NCI-H526 (cell line): ENCODE measurements around the gene CREB3.

Source experiments
- DNase-seq, 2 experiments: peaks; one replicate each; lab custom pipeline; 2025; lab: John Stamatoyannopoulos, UW

Gene CREB3

DNA sequence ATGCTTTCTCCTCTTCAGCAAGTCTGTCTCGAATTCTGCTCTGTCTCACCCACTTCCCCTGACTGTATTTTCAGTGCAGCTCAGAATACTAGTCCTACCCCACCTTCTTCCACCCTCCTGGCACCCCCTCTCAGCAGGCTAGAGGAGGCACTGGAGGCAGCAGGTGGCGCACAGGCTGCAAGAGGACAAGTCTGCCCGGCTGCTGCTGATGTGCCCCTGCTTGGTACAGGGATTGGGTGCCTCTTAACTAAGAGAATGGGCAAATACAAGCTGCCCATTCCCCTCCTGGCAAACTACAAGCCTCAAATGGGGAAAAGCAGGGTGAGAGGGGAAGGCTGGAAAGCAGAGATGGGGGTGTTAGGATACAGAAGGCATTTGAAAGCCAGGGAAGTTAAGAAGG lies 5.5 kb upstream of the CREB3 start:
- peak in 1 of 2 experiments; percentile 16 for DNase-seq

DNA sequence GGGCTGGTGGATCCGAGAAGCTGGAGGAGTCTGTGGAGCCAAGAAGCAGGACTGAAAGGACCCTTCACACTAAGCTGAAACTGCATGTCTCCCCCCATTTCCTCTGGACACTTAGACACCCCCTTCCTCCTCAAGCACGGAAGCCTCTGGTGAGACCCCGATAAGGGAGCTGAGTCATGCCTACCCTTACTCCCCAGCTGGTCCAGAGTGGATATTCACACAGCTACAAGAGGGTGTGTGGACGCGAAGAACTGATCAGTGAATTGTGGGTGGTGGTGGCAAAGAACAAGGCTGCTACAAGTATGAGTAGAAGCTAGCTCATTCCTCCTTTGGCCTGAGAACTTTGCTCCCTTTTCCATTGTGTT lies 4.8 kb upstream of the CREB3 start:
- DNase-seq: no peak

DNA sequence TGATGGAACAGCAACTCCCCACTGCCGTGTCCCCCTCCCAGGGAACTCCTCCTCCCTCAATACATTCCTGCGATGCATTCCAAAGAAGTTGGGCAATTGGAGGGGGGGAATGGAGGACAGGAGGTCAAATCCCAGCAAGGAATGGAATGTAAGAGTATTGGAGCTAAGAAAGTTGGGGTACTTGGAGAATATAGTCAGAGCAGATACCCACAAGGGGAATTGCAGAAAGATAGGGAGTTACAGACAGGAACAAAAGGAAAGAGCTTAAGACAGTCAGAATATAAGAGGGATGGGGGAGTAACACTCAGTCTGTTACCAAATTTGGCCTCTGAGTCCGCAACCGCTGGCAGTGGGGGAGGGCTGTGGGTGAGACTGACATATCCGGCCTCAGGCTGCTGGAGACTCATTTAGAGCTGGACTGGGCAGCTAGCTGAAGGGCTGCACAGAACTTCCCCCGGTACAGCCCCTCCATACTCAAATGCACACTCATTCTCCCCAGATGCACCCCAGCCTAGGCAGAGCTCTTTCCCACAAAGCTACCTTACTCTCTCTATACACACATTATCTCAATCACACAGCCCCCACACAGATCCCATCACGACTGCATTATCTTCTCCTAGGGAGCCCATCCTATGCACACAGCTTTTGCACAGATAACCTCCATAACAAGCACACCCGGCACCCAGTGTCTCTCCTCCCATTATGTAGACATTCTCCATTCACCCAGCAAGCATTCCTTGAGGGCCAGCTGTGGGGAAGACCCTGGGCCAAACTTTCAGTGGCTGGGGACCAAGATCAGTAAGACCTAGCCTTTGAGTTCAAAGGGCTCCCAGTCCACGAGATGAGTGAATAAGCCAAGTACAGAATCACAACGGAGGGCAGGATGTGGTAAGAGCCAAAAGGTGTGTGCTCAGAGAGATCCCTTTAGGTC lies 4.2 kb upstream of the CREB3 start:
- no peak for DNase-seq

DNA sequence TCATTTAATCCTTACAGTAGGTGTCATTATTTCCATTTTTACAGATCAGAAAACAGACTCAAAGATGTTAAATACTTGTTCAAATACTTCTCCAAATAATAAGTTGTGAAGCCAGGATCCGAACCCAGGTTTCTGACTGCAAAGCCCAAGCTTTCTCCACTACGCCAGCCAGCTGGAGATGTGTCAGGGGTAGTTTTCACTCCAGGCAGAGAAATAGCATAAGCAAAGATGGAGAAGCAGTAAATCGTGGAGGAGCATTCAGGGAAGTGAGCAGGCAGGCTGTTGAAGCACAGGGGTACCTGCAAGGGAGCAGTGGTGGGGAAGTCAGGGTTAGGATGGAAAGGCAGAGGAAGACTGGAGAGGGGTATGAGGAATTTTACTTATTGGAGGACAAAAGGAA lies 3.4 kb upstream of the CREB3 start:
- DNase-seq: no peak

DNA sequence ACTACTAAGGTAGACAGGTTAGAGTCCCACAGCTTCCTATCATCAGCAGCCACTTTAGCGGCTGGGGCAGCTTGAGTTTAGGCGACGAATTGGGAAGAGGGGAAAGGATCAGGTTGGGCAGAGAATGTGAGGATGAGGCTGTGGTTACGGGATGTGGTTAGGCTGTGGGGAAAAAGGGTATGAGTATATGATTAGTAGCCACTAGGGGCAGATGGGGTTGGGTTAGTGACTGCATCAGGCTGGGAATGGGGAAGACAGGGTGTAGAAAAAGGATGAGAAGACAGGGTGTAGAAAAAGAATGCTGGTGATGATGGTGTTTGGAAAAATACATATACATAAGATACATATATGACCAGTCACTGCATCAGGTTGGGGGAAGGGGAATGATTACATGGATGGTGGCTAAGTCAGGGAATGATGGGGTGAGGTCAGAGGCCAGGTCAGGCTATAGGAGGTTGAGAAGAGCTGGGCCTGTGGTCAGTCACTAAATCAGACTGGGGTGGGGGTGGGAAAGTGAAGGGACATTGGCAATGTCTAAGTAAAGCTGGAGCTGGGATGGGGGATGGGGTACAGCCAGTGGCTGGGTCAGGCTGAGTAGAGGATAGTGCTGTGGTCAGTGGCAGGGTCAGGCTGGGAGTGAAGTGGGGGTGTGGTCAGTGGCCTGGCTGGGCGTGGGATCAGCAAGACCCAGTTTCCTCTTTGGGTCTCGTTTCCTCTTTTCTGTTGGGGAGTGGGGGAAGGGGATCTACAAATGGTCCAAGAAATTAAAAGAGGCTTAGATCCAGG lies 2.6 kb upstream of the CREB3 start:
- DNase-seq: peak; percentile 39 to 62

DNA sequence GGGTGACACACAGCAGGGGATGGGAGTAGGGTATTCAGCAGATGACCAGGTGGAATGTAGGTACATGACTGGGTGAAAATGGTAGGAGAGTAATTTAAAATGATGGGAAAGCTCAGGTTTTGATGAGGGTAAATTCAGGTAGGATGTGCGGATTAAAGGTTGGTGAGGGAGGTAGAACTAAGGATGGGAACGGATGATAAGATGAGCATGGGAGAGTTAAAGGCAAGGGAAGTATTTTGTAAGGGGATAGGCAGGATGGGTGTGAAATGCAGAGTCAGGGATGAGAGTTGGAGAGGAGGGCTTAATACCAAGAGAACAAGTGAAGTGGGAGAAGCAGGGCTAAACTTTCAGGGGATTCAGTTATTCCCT lies 2.0 kb upstream of the CREB3 start:
- DNase-seq: no peak

DNA sequence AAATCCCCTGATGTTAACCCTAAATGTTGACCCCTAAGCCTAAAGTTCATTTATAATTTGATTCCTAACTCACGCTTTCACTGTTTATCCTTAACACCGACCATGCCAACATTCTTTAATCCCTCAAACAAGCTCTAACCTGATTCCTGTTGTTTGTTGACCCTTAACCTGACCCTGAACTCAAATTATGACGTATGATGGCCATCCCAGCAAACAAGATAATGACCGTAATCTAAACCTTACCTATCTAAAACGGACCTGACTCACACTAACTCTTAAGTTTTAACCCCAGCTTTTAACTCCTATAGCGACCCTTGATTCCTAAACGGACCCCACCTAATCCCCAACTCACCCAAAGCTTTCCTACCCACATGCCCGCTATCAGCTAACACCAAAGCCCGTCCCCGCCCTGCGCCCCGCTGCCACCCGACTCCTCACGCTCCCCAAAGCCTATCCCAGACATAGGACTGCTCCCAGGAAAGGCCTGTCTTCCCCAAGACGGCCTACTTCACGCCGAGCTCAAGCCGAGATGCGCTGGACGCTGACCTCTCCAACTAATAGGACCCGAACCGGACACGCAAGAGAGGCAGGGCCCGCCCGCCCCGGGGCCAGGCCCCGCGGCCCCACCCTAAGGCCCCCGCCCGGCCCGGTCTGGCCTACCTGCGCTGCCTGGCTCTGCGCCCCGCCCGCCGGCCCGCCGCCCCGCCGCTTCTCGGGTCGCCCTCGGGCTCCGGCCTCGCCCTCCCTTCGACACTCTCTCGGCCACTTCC lies 866 bp upstream of the CREB3 start:
- DNase-seq: peak in 1 of 2 experiments; percentile 62

DNA sequence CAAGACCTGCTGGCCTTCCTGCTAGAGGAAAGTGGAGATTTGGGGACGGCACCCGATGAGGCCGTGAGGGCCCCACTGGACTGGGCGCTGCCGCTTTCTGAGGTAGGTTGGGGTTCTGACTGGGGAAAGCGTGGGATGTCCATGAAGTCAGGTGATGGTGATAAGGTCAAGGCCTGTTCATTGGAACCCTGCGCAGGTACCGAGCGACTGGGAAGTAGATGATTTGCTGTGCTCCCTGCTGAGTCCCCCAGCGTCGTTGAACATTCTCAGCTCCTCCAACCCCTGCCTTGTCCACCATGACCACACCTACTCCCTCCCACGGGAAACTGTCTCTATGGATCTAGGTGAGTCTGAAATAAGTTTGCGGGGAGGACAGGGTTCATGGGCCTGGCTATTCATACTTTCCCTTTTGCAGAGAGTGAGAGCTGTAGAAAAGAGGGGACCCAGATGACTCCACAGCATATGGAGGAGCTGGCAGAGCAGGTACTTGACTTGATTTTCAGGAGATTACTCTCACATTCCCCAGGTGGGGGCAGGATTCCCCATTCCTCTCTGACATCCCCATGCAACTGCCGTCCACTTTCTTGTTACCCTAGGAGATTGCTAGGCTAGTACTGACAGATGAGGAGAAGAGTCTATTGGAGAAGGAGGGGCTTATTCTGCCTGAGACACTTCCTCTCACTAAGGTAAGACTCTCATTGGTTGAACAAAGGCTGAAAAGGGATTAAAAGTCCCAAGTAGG lies 505 bp downstream of the CREB3 start:
- peak; percentile 59 to 70 for DNase-seq

DNA sequence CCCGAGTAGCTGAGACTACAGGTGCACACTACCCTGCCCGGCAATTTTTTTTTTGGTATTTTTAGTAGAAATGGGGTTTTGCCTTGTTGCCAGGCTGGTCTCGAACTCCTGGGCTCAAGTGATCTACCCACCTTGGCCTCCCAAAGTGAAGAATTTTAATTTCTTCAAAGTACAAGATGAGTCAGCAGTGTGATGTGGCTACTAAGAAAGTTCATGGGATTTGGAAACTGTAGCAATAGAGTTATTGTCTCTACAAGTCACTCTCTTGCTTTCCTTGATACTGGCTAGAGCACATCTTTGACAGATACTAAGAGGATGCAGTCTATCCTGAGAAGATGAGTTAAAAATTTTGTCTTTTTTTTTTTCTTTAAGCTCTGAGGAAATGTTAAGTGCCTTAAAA lies 1.6 kb downstream of the CREB3 start:
- no peak for DNase-seq

DNA sequence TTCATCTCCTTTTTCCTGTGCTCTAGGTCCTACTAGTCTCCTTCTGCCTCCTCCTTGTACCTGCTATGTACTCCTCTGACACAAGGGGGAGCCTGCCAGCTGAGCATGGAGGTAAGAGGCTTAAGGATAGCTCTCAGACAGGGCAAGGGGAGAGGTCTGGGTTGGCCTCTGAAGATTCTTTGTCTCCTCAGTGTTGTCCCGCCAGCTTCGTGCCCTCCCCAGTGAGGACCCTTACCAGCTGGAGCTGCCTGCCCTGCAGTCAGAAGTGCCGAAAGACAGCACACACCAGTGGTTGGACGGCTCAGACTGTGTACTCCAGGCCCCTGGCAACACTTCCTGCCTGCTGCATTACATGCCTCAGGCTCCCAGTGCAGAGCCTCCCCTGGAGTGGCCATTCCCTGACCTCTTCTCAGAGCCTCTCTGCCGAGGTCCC lies 3.8 kb downstream of the CREB3 start:
- peak; percentile 57 to 70 for DNase-seq

DNA sequence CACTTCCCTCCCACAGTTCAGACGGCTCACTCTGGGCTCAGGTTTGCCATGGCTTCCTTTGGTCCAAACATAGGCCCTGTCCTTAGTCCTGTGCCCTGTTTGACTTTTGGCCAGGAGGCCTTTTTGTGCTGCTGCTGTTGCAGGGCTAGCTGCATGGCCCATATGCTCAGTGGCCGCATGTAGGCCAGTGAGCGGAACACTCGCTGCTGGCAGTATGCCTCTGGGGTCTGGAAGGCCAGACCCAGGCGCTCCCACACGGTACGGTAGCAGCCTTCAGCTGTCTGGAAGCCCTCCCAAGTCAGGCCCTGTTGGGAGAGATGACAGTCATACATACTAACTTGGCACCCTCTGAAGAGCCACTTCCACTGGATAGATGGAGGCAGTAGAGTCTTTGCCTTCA lies 4.7 kb downstream of the CREB3 start:
- DNase-seq: no peak

DNA sequence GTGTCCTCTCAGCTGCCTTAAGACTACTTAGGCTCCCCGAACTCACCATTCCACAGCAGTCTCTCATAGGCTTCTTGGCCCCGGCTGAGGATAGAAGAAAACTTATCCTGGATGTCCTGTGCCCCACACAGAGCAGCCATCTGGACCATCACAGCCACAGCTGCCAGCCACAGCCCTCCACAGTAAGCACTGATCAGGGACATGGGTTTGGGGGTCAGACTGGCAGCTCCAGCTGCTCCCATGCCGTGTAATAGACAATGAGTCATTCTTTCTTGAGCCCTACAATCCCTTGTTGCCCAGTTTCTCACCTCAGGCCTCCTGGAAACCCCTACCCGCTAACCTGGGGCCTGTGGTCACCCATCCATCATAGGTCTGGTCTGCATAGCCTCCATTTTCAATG lies 5.7 kb downstream of the CREB3 start:
- no peak for DNase-seq

DNA sequence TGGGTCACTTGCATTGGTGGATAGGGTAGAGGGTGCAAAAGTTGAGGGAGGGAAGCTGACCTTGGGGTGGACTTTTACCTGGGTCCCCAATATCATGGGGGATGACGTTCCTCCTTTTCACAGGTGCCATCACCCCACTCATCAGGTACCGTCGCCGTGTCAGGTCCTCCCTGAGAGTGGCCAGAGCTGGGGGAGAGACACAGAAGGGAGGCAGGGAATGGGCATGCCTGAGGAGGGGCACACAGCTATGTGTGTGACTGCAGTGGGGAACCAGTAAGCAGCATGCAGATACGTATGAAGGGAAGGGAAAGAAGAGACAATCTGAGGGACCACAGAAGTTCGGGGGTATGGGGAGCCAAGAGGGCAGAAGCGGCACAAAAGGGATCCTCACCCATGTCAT lies 6.5 kb downstream of the CREB3 start:
- DNase-seq: no peak

DNA sequence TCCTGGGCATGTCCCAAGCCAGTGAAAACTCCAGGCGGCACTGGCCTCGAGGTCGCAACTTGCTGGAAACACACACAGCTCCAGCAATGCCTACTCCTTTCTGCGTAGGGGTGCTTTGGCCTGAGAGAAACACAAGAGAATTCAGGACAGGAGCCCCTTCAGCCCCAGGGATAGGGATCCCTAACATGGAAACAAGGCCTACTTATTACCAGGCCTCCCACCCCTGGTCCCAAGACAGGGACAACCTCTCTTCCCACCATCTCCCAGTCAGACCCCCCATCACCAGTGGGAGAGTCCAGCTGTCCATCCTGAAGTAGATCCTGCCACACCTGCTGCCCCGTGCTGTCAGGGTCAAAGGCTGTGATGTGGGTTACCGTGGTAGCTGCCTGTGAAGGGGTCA lies 7.8 kb downstream of the CREB3 start:
- DNase-seq: no peak

DNA sequence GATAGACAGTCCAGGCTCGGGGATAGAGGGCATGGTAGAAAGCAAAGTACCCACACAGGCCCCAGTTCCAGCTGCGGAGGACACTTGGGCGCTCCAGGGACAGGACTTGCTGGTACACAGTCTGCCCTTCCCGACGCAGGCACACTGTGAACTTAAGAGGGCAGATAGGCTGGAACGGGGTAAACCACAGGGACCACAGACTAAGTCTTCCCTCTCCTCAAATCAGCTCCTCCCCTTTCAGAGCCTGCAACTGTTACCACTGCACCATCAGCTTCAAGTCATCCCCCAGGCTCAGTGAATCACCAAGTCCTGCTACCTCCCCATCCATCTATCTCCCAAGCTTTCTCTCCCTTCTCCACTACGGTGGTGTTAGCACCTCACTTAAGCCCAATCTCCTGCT lies 9.3 kb downstream of the CREB3 start:
- no peak for DNase-seq

DNA sequence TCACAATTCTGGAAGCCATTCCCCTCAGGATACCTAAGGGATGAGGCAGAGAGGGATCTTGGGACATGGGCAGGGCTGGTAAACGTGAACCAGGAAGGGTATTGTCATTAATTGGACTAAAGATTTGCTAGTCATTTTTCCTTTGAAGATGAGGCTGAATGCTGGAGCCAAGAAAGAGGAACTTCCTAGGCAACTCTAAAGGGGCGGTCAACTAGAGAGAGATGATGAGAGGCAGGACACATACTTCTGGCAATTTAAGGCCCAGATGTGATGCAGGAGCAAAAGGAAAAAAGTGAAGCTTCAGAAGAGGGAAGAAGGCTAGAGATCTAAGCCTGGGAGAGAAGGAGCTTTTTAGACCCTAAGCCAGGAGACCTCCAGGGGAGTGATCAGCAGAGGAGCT lies 11.0 kb downstream of the CREB3 start:
- DNase-seq: no peak

DNA sequence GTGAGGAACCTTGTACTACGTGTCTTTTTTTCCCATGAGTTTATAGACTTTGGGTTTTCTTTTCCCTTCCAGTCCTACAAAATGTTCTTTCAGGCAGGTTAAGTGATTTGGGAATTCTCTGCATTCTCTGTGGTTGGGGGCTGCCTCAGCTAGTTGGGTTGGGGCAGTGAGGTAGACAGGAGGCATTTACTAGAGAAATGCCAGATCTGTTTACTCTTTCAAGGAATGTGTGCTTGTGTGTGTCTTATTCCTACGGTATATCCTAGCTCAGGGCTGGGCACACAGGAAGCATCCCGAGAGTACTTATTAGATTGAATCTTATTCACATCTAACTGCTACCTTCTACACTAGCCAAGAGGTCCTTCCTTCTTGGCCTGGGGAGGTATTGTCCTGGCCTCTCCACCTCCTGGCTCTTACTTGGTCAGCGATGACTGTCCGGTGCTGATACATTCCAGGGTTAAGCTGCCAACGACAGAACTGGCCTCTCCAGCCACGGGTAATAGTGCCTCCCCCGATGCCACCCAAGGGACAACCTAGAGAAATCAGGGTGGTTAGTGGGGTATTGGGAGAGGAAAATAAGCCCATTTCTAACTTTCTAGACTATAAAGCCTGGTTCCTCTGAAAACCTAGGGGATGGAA lies 11.5 kb downstream of the CREB3 start:
- no peak for DNase-seq

DNA sequence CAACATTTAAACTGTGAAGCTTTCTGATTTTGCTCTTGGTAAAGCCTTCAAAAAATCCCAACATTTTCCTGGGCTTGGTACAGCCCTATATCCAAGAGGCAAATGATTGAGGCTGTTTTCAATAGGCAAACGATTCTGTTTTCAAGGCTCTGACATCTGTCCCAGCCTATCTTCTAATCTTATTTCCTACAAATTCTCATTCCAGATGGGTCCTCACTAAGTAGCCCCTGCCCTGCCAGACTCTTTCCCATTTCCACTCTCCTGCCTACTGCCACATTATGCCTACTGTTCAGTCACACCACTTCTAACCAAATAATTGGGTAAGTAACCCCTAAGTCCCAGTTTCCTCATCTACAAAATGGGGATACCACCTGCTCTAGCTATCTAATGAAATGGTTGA lies 13.1 kb downstream of the CREB3 start:
- no peak for DNase-seq

DNA sequence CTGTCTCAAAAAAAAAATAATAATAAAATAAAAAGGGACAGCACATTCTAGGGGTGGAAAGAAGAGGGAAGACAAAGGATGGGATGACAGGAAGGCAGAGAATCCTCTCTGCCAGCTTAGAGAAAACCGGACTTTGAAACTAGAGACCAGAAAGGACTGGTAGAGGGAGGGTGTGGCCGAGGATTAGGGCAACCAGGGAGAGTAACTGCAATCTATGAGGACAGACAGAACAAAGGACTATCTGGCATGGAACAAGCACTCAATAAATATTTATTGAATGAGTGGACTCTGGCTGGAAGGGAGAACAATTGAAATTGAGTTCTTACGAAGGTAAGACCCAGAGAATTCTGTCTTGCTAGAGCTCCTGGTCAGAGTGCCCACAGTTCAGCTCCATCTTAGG lies 14.1 kb downstream of the CREB3 start:
- no peak for DNase-seq

DNA sequence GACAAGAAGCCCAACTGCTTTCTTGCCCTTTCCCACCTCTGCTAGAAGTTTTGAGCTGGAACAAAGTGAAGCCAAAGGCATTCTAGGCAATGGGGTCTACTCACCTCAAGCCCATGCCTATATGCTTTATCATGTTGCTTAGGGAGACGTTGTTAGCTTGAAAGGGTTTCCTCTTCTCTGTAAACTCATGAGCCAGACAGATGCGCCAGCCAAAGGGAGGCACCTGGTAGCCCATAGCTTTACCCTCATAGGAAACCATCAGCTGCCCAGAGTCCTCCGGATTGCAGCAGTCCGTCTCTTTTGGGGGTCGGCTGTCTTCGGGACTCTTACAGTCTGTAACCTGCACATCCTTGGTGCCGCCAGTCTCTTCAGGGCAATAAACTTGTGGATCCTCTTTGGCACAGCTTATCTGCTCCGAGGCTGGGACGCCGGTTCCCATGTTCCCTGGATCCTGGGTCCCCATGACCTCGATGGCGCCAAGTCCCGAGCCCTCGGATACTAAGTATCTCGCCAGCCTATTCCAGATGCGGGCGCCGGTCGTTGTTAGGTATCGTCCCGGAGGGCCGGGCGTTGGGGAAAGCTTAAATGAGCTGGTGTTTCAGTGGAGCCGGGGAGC lies 15.9 kb downstream of the CREB3 start:
- no peak for DNase-seq
